DMS53 treated with DMSO at 0.1 percent for 48 hours (cell line): ENCODE data around the gene TSKS.

Experiments used
- DNase-seq: peaks from one replicate; lab custom pipeline; 2025; ENCODE audit not compliant: unreplicated experiment; lab: John Stamatoyannopoulos, UW

Gene TSKS

DNA sequence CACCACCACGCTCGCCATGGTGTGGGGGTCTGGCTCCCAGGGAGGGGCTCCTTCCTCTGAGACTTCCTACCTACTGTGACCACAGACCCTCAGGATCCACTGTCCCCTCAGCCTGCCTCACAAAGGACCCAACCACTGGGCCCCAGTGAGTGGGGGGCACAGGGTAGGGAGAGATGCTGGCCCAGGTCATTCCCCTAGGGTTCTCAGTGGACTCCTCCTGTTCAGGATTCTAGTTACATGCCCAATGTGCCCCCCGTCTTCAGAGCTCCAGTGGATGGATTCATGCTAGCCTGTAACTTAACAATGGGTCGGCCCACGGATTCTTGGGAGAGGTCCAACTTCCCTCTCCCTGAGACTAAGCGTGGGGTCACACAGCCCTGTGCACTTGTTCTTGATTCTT lies at the start of gene TSKS:
Gene TSKS (minus strand): TSS at position 77 of the 400 bp plus-strand sequence. CDS start 59 bp downstream, at position 18.
- no peak for DNase-seq

GRCh38 chr19:49812452-49812996 lies 49.4 kb upstream of the TSKS start:
- DNase-seq: no peak

- DNase-seq: no peak
These were observed 48.2 kb upstream of the TSKS start for GRCh38 chr19:49811328-49811727.

DNA sequence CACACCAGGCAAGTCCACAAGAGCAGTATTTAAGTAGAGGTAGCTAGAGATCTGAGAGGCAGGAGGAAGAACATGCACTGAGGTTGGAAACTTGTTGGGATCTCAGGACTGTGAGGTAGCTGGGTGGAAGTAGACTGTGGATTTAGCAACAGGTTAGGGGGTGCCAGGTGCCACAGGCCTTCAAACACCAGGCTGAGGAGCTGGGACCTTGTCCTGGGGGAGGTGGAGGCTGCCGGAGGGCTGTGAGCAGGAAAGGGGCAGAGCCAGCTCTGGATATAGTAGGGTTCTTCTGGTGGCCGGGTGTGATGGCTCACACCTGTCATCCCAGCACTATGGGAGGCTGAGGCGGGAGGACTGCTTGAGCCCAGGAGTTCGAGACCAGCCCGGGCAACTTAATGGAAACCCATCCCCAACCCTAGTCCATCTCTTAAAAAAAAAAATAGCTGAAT lies 46.9 kb upstream of the TSKS start:
- no peak for DNase-seq

DNA sequence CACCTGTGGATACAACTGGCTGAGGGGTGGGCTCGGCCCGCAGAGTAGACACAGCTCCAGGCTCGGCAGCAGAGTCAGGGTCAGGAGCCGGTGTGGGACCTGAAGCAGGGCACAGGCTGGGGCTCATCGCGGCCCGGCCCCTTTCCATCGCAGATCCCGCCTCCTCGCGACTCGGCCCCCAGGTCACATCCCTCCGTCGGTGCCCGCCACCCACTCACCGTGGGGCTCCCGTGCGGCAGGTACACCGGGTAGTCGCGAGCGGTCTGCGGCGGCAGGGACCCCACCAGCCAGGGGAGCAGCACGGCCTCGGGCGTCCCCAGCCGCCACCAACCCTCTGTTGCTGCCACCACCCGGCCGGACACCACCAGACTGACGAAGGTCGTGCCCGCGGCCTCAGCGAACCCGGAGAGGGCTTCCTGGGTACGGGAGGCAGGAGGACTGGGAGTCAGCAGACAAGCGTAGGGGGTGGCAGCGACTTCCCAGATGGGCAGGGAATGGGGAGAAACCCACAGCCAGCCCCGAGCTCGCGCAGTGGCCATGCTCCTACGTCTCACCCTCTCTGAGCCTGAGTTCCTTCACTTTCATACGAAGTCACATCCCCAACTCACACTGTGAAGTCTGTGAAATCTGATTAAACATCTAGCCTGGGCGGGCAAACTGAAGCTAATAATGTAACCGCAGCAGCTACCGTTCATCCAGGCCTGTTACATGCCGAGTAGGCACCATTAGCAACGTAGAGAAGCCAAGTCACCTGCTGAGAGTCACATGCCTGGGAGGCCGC lies 46.2 kb upstream of the TSKS start:
- DNase-seq: peak; percentile 47

- peak; percentile 71 for DNase-seq
These were observed 45.6 kb upstream of the TSKS start for GRCh38 chr19:49808711-49809159.

- DNase-seq: no peak
These were observed 45.0 kb upstream of the TSKS start for GRCh38 chr19:49807904-49808675.

DNA sequence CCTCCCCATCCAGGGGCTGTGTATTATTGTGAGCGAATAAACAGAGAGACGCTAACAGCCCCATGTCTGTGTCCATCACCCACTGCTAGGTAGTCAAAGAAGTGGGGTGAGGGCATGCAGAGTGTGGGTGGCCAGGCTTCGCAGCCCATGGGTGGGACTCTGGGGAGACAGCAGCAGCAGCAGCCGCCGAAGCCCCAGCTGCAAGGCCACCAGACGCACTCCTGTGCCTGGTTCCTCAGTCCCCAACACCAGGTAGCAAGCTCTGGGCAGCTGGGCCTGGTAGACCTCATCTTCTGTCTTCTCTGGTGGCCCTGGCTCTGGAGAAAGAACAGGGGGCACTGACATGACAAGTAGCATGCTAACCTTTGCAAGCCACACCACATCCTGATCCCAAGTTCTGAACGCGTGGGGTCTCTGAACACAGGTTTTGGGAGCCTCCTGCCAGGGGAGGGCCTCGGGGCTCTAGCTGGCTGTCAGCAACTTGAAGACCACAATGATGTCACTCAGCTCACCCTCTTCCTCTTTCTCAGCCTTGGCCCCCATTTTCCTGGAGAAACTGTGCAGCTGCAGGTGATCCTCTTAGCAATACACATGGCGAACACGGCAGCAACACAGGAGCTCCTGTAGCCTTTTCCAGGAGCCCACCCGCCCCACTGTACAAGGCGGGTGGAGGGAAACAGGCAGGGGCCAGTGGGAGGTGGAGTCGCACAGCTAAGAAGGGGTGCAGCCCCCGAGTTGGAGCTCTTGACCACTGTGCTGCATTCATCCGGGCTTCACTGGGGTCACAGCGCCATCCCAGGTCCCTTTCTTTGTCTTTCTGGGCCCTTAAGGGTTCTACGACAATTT lies 44.2 kb upstream of the TSKS start:
- DNase-seq: no peak

- no peak for DNase-seq
These were observed 43.5 kb upstream of the TSKS start for GRCh38 chr19:49806620-49806959.

DNA sequence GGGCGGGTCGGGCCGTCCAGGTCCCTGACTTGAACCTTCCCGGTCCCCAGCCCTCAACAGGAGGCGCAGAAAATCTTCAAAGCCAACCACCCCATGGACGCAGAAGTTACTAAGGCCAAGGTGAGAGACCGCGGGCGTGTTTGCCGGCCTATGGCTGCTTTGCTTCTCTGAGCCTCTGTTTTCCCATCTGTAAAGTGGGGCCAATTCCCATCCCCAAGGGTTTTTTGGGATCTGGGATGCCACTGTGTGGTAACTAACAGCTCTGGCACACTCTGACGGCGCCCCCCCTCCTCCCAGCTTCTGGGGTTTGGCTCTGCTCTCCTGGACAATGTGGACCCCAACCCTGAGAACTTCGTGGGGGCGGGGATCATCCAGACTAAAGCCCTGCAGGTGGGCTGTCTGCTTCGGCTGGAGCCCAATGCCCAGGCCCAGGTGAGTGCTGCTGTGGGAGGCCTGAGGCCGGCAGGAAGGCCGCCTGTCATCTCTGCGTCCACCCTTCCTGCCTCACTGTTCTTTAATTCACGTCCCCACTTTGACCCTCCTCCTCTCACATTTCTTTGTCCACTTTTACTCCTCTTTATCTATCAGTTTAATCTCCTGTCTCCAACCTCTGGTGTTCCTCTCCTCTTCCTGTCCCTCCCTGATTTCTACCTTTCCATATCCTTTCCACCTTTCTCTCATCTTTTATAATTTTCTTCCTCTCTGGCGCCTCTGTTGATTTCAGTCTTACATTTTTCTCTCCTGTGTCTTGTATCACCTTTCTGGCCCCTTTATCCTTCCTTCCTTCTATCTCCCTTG lies 42.9 kb upstream of the TSKS start:
- no peak for DNase-seq

DNA sequence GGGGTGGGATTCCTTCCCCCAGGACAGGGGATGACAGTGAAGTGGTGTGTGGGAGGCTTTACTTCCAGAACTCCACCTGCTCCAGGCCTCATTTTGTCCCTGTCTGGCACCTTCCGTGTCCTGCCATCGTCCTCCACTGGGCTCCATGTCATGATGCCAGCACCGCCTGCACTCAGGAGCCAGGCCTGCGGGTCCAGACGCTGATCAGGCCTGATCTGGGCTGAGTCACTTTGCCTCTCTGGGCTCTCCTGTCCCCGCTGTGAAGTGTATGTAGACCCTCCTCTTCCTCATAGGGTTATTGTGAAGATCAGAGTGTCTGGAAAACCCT lies 40.4 kb upstream of the TSKS start:
- DNase-seq: no peak

GRCh38 chr19:49802836-49803528 lies 39.9 kb upstream of the TSKS start:
- peak; percentile 64 for DNase-seq

GRCh38 chr19:49801966-49802661 lies 39.0 kb upstream of the TSKS start:
- DNase-seq: peak; percentile 64

DNA sequence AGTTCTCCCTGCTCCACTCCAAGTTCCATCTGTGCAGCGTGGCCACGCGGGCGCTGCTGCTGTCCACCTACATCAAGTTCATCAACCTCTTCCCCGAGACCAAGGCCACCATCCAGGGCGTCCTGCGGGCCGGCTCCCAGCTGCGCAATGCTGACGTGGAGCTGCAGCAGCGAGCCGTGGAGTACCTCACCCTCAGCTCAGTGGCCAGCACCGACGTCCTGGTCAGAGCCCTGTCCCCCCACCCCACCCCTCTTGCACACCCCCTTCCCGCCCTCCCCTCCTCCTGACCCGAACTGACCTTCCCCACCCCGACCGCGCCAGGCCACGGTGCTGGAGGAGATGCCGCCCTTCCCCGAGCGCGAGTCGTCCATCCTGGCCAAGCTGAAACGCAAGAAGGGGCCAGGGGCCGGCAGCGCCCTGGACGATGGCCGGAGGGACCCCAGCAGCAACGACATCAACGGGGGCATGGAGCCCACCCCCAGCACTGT lies 38.3 kb upstream of the TSKS start:
- DNase-seq: peak; percentile 6

DNA sequence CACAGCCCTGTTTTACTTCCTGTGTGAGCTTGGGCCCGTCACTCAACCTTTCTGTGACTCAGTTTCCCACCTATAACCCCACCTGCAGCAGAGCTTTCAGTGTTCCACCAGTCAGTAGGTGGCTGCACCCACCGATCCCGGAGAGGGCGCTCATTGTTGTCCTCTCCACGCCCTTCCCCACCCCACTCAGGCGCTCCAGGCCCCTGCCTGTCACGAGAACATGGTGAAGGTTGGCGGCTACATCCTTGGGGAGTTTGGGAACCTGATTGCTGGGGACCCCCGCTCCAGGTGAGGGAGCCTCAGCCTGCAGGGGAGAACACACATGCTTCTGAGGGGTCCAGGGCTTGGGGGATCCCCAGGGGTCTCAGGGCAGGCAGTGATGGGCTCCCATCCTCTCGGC lies 37.7 kb upstream of the TSKS start:
- DNase-seq: no peak

GRCh38 chr19:49799798-49800376 lies 36.8 kb upstream of the TSKS start:
- DNase-seq: no peak

DNA sequence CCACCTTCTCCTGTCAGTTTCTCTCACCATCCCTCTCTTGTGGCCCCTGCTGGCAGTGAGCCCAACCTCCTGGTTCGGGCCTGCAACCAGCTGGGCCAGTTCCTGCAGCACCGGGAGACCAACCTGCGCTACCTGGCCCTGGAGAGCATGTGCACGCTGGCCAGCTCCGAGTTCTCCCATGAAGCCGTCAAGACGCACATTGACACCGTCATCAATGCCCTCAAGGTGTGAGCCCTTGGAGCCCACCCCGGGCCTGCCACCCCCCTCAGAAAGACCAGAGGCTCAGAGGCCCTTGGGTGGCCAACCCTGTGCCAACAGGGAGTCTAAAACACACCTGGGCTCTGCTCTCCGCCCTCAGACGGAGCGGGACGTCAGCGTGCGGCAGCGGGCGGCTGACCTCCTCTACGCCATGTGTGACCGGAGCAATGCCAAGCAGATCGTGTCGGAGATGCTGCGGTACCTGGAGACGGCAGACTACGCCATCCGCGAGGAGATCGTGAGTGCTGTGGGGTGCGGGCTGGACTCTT lies 36.2 kb upstream of the TSKS start:
- DNase-seq: no peak

GRCh38 chr19:49798574-49798973 lies 35.5 kb upstream of the TSKS start:
- DNase-seq: no peak
